Coronary artery (tissue), 2 donors: ENCODE measurements around the gene AP5B1.
A peak's percentile ranks its signal among the peaks of the same experiment; 100 is the strongest.

Experiments used
- DNase-seq: peaks from one replicate; pipeline ENCODE4 v3.0.0-alpha.2; 2017; ENCODE audit warnings: low spot score
- H3K27ac ChIP-seq, 2 donors: fragments of 200-600 bp; sonication (generic); one replicate each; pipeline ENCODE4 v1.5.1; 2016 to 2019
- H3K4me3 ChIP-seq: fragments of 200-600 bp; sonication (generic); 2 replicates; pipeline ENCODE4 v1.5.1; 2016; ENCODE audit warnings: mild to moderate bottlenecking, moderate library complexity
- TF ChIP-seq, protein P1 (sequence below): fragments of 200-600 bp; sonication (generic); IDR thresholded peaks from one replicate; pipeline ENCODE4 v1.5.1; 2019; ENCODE audit warnings: antibody characterized with exemption

AP5B1 gene

DNA sequence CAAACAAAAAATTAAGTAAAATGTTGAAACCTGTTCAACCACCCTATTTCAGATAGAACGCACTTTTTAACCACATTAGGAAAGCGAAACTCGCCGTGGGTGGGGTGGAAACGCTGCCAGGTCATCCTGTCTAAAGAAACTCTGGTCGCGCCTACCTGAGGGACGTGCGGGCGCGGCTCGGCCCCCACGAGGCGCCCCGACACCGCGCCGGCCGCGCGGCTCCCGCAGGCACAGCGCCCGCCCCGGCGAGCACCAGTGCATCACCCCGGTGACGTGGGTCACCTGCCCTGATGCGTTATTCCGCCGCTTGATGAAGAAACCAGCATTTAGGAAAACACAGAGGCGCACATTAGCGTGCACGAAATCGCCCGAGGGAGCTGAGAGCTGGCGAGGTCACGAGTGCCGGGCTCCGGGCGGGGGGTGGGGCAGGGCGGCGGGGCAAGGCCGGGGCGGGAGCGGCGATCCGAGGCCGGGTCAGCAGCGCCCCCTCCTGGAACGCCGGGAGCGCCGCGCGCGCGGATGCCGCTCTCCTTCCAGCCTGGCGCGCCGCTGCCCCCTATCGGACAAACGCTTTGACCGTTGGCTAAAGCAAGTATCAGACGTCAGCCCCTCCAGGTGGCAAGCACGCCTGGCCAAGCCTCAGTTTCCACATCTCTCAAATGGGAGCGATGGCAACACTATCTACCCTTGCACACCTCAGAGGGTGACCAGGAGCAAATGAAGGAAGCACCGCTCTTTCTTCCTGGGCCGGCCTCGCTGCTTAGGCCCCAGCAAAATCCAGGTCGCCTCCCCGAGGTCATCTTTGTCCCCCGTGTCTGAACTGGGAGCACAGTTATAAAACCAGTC, 37.3 kb upstream of the AP5B1 start:
- DNase-seq: peak; percentile 92
- TF ChIP-seq, protein P1, sequence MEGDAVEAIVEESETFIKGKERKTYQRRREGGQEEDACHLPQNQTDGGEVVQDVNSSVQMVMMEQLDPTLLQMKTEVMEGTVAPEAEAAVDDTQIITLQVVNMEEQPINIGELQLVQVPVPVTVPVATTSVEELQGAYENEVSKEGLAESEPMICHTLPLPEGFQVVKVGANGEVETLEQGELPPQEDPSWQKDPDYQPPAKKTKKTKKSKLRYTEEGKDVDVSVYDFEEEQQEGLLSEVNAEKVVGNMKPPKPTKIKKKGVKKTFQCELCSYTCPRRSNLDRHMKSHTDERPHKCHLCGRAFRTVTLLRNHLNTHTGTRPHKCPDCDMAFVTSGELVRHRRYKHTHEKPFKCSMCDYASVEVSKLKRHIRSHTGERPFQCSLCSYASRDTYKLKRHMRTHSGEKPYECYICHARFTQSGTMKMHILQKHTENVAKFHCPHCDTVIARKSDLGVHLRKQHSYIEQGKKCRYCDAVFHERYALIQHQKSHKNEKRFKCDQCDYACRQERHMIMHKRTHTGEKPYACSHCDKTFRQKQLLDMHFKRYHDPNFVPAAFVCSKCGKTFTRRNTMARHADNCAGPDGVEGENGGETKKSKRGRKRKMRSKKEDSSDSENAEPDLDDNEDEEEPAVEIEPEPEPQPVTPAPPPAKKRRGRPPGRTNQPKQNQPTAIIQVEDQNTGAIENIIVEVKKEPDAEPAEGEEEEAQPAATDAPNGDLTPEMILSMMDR: peak; percentile 100
- peak overlapping the region; percentile 58 to 78 for H3K27ac ChIP-seq

DNA sequence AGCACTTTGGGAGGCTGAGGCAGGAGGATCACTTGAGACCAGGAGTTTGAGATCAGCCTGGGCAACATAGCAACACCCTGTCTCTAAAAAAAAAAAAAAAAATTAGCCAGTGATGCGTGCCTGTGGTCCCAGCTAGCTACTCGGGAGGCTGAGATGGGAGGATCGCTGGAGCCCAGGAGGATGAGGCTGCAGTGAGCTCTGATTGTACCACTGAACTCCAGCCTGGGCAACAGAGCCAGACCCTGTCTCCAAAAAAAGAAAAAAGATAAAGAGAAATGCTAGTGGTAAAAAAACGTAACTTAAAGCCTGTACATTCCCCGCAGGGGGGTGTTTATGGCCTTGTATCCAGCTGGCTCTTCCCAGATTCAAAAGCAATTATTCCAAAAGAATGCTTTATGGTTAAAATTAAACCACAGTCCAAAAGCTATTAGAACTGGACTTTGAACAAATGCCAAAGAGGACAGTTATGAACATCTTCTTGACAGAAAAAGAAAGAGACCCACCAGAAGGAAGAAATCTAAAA, 36.6 kb upstream of the AP5B1 start:
- Histone ChIP-seq H3K27ac (peak overlapping the region in 1 of 2 donors; percentile 58), H3K4me3 (peak overlapping the region; percentile 82)
- DNase-seq: no peak
- TF ChIP-seq, protein P1: no peak

More for the DNA sequence above, 37.3 kb upstream of the AP5B1 start:
- H3K4me3 ChIP-seq: peak overlapping the region; percentile 82

DNA sequence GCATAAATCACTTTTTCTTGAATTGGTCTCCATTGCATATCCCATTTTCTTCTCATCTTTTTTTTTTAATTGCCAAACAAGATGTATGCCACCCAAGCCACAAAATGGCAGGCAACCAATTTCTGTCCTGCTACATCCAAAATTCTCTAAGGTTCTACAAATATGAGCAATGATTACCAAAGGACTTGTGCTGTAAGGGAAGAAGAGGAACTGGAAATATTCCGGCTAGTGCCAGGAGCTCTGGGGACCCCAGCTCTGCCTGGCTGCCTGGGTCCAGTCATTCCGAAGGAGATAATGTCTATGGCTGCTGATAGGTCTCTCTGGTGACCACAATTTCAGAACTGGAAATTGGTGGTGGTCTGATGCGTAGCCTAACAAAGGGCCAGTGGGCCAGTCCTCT, 35.9 kb upstream of the AP5B1 start:
- DNase-seq: no peak
- Histone ChIP-seq H3K4me3 (no peak overlapping the region), H3K27ac (no peak overlapping the region)

DNA sequence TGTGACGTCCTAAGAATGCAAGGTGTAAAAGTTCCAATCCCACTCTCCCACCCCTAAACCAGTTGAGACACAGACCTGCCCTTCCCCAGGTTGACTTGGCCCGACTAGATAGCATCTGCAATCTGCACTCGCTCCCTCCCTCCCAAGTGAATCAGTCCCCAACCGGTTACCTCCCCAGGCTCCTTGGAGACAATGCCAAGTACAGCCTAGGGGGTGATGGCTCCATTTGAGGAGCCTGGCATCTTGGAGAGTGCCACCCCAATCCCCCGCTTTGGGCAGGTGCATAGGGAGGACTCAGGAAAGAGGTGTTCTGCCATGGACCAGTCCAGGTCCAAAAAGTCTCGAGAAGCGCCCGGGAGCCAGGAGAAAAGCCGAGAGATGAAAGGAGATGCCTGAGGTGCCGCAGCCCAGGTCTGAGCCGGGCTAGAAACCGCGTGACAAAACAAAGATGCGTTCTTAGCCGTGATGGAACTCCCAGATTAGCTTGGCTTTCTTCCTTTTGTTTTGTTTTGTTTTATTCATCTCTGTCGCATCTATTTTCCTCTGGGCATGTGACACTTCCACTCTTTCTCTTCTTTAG, 34.3 kb upstream of the AP5B1 start:
- Histone ChIP-seq H3K27ac (peak overlapping the region in 1 of 2 donors; percentile 43), H3K4me3 (no peak overlapping the region)
- no peak for DNase-seq
- TF ChIP-seq, protein P1: no peak

More for the DNA sequence above, 35.9 kb upstream of the AP5B1 start:
- TF ChIP-seq, protein P1: no peak

DNA sequence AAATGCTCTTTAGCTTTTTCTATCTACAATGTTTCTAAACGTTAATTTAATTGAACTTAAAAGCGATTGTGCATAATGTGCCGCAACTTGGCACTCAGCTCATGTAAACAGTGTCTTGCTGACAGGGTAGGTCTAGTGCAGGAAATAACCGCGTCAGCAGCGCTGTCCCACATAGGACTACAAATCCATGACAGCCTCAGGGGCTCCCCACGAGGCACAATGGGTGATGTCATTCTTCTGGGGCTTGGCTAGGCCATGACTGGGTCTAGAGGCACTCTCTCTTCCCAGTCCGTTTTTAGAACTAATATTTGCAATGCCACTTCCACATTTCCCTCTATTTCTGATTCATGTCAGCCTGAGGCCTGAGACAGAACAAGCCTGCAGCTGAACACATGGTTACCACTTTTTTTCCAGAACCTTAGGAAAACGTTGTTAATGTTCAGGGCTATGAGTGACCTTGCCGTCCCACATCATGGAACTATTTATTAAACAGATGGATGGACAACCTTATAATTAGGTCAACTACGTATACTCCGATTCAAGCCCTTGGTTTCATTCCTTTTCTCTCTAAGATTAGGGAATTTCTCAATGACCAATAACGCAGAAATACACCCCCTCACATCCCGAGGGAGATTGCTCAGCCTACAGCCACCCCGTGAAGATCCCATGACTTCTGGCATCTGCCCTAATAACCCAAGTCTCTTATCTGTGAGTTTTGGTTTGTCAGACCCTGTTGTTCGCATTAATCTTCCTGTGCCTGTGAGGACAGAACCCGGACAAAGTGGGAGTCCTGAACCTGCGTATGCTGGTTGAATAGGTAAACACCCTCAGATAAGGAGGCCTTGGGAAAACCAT, 33.6 kb upstream of the AP5B1 start:
- Histone ChIP-seq H3K4me3 (no peak overlapping the region), H3K27ac (peak overlapping the region in 1 of 2 donors; percentile 43)
- TF ChIP-seq, protein P1: no peak
- no peak for DNase-seq

DNA sequence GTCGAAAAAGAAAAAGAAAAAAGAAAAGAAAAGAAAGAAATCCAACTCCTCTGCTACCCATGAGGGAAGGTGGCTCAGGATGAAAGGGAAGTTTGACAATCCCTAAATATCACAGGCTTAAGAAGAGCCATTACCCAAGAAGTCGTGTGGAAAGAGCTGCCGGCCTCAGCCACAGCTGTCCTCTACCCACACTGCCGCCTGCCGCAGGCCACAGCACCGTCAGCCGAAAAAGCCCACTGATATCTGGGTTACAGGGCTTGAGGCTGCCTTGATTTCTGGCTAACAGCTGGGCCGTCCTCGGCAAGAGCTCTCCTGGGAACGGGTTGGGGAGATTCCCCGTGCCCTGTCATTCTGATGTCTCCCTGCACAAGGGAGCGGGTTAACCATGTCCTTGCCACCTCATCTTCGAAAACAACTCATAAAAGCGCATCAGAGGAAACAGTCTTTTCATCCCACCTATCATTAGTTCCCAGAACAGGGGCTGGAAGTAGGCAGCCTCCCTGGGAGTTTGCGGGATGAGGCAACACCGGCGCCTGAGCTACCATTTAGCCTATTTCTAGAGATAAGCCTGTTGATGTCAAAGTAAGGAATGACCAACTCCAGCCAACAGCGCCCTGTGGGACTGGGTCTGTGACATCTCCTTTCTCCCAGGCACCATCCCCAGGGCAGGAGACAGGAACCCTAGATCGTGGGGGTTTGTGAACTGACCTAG, 31.1 kb upstream of the AP5B1 start:
- TF ChIP-seq, protein P1: no peak
- Histone ChIP-seq H3K4me3 (no peak overlapping the region), H3K27ac (no peak overlapping the region)
- DNase-seq: no peak
